Keratinocyte (primary cell): ENCODE results near the gene ACACA. TPM values are rescaled to one million over a fixed set of nuclear protein-coding genes. Genes with fewer than 3 reads are reported as not detected.

Experiments
- DNase-seq: peaks from one replicate; pipeline ENCODE4 v3.0.0-alpha.2; 2011; ENCODE audit warnings: low read depth, missing footprints, low spot score
- FAIRE-seq: peaks from 2 replicates; lab custom pipeline; 2011; peaks lifted over from hg19 to GRCh38; lab: Jason Lieb, UNC
- H2AFZ ChIP-seq: 2 replicates; pipeline ENCODE4 v1.6.0; 2012; ENCODE audit warnings: low read length, control low read depth, inconsistent platforms; ENCODE audit not compliant: control insufficient read depth
- H3K27ac ChIP-seq: 2 replicates; pipeline ENCODE4 v1.5.1; 2011; ENCODE audit warnings: low read length; ENCODE audit not compliant: control insufficient read depth, insufficient read depth
- H3K27me3 ChIP-seq: 3 replicates; pipeline ENCODE4 v1.6.0; 2011; ENCODE audit warnings: low read length; ENCODE audit not compliant: control insufficient read depth, insufficient read depth; ENCODE audit errors: extremely low read depth
- H3K36me3 ChIP-seq, 2 experiments: 2 replicates in 1 of 2; 3 replicates in 1 of 2; pipeline ENCODE4 v1.5.1; 2011; ENCODE audit warnings: low read length in 2 of 2, mild to moderate bottlenecking in 1 of 2; ENCODE audit not compliant: control insufficient read depth in 2 of 2, insufficient read depth in 2 of 2; ENCODE audit errors: extremely low read depth in 1 of 2
- H3K4me1 ChIP-seq: 3 replicates; pipeline ENCODE4 v1.5.1; 2011; ENCODE audit warnings: low read length; ENCODE audit not compliant: control insufficient read depth, insufficient read depth; ENCODE audit errors: extremely low read depth
- H3K4me2 ChIP-seq: 3 replicates; pipeline ENCODE4 v1.6.0; 2011; ENCODE audit warnings: low read depth, low read length; ENCODE audit not compliant: control insufficient read depth, insufficient read depth; ENCODE audit errors: extremely low read depth
- H3K4me3 ChIP-seq, 3 experiments: fragments of 200-600 bp in 1 of 3; sonication (generic) in 1 of 3; 2 replicates in 2 of 3; 3 replicates in 1 of 3; pipeline ENCODE4 v1.5.1; 2011 to 2016; ENCODE audit warnings: low read length in 3 of 3, mild to moderate bottlenecking in 3 of 3, control low read depth in 2 of 3, inconsistent platforms in 1 of 3, low read depth in 1 of 3, mixed read lengths in 1 of 3, mixed run types in 1 of 3, moderate library complexity in 1 of 3; ENCODE audit not compliant: control insufficient read depth in 2 of 3, insufficient read depth in 2 of 3; ENCODE audit errors: extremely low read depth in 1 of 3
- H3K79me2 ChIP-seq: 2 replicates; pipeline ENCODE4 v1.6.0; 2012; ENCODE audit warnings: low read length; ENCODE audit not compliant: control insufficient read depth, insufficient read depth
- H3K9ac ChIP-seq: 3 replicates; pipeline ENCODE4 v1.6.0; 2011; ENCODE audit warnings: low read length; ENCODE audit not compliant: control insufficient read depth, insufficient read depth; ENCODE audit errors: extremely low read depth
- H3K9me1 ChIP-seq: 3 replicates; pipeline ENCODE4 v1.6.0; 2011; ENCODE audit warnings: low read length; ENCODE audit not compliant: control insufficient read depth, insufficient read depth; ENCODE audit errors: extremely low read depth
- H3K9me3 ChIP-seq: 2 replicates; pipeline ENCODE4 v1.5.1; 2012; ENCODE audit warnings: low read depth, low read length; ENCODE audit not compliant: control insufficient read depth
- H4K20me1 ChIP-seq: 3 replicates; pipeline ENCODE4 v1.6.0; 2011; ENCODE audit warnings: low read length; ENCODE audit not compliant: control insufficient read depth, insufficient read depth; ENCODE audit errors: extremely low read depth
- EZH2 ChIP-seq: IDR thresholded peaks from one replicate; pipeline ENCODE4 v1.6.1; 2012; ENCODE audit warnings: inconsistent platforms, mild to moderate bottlenecking, low read length, moderate library complexity
- dilution Hi-C: fragments of 300-500 bp; cut with MboI; formaldehyde crosslinking; loops from one replicate; pipeline ENCODE4 v1.7.0; 2020; ENCODE audit warnings: low sequenced_read_pairs; ENCODE audit not compliant: extremely low pct_ligation_motif_present
- polyA plus RNA-seq, 5 experiments: library from polyadenylated mRNA; depleted of rRNA in 3 of 5; stranded (reverse) in 3 of 5; stranded (forward) in 1 of 5; unstranded in 1 of 5; fragments of >200 nt; gene quantifications; 1 replicate in 1 of 5; 2 replicates in 3 of 5; 3 replicates in 1 of 5; pipeline versions ENCODE4 v1.2.1 to v1.2.3, GENCODE V29; 2011 to 2012; ENCODE audit warnings: missing spikeins in 2 of 5, low read depth in 1 of 5, low replicate concordance in 1 of 5
- TF ChIP-seq, protein P1 (sequence below), 3 experiments: IDR thresholded peaks in 1 of 3; conservative IDR thresholded peaks in 1 of 3; optimal IDR thresholded peaks in 1 of 3; 2 replicates in 2 of 3; 3 replicates in 1 of 3; pipeline versions ENCODE3 to v1.5.1; 2011; ENCODE audit warnings: low read length in 3 of 3, mild to moderate bottlenecking in 3 of 3, moderate library complexity in 2 of 3, control low read depth in 1 of 3, inconsistent platforms in 1 of 3; ENCODE audit not compliant: insufficient read depth in 2 of 3; ENCODE audit errors: extremely low read depth in 1 of 3

ACACA gene
- polyA plus RNA-seq, 1 donor (not counting 4 experiments of a cell fraction or from before 2014, with no cell fraction given), result 85.8 TPM

DNA sequence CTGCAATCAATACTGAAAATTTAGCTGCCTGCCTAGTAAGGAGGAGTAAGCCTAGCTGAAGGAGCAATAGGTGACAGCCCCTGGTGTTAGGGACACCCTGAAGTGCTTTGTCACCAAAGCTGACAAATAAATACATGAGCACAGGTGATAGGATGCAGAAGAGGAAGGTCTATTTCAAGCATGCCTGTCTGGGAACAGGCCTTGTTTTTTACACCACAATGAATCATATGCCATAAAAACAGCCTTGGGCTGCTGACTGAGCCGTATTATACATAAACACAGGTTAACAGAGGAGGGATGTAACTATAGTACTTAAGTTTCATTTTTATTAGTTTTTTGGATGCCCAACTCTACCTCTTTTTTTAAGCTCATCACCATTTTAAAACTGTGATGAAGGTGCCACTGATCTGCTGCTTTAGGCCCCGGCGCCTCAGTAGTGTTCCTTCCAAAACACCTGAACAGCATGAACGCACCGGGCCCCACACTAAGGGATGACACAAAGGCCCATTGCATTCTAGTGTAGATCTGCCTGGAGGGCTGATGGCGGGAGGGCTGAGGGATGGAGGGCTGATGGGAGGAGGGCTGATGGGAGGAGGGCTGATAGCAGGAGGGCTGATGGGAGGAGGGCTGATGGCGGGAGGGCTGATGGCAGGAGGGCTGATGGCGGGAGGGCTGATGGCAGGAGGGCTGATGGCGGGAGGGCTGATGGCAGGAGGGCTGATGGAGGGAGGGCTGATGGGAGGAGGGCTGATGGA, 307.5 kb downstream of the ACACA start:
- H3K9me1 ChIP-seq, result no peaks in the 10 kb centered on the region
- H3K4me1 ChIP-seq, result no peaks in the 10 kb centered on the region
- FAIRE-seq (no peak), DNase-seq (no peak)
- no peaks in the 10 kb centered on the region for H3K79me2 ChIP-seq
- TF ChIP-seq, protein P1, sequence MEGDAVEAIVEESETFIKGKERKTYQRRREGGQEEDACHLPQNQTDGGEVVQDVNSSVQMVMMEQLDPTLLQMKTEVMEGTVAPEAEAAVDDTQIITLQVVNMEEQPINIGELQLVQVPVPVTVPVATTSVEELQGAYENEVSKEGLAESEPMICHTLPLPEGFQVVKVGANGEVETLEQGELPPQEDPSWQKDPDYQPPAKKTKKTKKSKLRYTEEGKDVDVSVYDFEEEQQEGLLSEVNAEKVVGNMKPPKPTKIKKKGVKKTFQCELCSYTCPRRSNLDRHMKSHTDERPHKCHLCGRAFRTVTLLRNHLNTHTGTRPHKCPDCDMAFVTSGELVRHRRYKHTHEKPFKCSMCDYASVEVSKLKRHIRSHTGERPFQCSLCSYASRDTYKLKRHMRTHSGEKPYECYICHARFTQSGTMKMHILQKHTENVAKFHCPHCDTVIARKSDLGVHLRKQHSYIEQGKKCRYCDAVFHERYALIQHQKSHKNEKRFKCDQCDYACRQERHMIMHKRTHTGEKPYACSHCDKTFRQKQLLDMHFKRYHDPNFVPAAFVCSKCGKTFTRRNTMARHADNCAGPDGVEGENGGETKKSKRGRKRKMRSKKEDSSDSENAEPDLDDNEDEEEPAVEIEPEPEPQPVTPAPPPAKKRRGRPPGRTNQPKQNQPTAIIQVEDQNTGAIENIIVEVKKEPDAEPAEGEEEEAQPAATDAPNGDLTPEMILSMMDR (optimal IDR thresholded peaks at IDR 0.05 in 1 of 3, IDR thresholded peaks at IDR 0.05 in 1 of 3, conservative IDR thresholded peaks at IDR 0.05 in 1 of 3; ENCODE audit: extremely low read depth in 1 of 3, insufficient read depth in 2 of 3, low read length in 3 of 3), result no peak
- no peak for TF ChIP-seq EZH2
- no peak overlapping the region for H3K27ac ChIP-seq
- no peak overlapping the region for H3K4me3 ChIP-seq
- H4K20me1 ChIP-seq, result no peaks in the 10 kb centered on the region
- dilution Hi-C loops, result no loop called here
- no peak overlapping the region for H3K9ac ChIP-seq
- no peak overlapping the region for H2AFZ ChIP-seq
- no peak overlapping the region for H3K4me2 ChIP-seq
- H3K36me3 ChIP-seq, result peaks cover 43 to 46% of the 10 kb centered on the region in 2 experiments
- no peaks in the 10 kb centered on the region for H3K27me3 ChIP-seq
- no peaks in the 10 kb centered on the region for H3K9me3 ChIP-seq

DNA sequence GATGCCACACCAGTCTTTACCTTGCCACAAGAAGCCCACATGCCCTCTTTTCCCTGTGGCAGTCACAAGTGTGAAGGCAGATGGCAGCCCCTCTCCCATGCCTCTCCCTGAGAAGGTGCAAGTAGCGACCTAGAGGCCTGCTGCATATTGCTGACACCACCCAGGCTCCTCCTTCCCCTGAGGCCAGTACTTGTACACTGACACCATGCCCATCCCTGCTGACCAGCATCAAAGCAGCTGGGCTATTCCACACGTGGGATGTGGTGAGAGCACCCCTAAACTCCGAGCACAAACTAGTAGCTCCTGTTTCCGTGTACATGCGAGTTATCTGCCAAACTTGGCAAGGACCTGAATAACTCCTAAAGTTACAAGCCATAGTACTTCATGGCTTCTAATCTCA, 308.5 kb downstream of the ACACA start:
- Histone ChIP-seq H3K79me2 (no peaks in the 10 kb centered on the region), H3K4me3 (no peak overlapping the region), H3K27me3 (no peaks in the 10 kb centered on the region), H3K4me2 (no peak overlapping the region), H3K9ac (no peak overlapping the region), H4K20me1 (no peaks in the 10 kb centered on the region), H3K27ac (no peak overlapping the region), H2AFZ (no peak overlapping the region), H3K9me3 (no peaks in the 10 kb centered on the region), H3K4me1 (no peaks in the 10 kb centered on the region), H3K36me3 (peaks cover 41 to 46% of the 10 kb centered on the region in 2 experiments), H3K9me1 (no peaks in the 10 kb centered on the region)
- DNase-seq (no peak), FAIRE-seq (no peak)
- dilution Hi-C loops, result no loop called here
- TF ChIP-seq, protein P1 (optimal IDR thresholded peaks at IDR 0.05 in 1 of 3, IDR thresholded peaks at IDR 0.05 in 1 of 3, conservative IDR thresholded peaks at IDR 0.05 in 1 of 3; ENCODE audit: extremely low read depth in 1 of 3, insufficient read depth in 2 of 3, low read length in 3 of 3), result no peak
- no peak for TF ChIP-seq EZH2
